Measurements from ENCODE around the gene TNK1. TPM values are rescaled to one million over a fixed set of nuclear protein-coding genes. Genes with fewer than 3 reads are reported as not detected.

Gene TNK1
- total and polyA plus RNA-seq, 9 of the 15 experiments (the other 6 are each of a cell fraction or from before 2014, with no cell fraction given) = 0.28 to 5.2 (median 2.1) TPM

GRCh38 chr17:7380855-7381683 is at the start of gene TNK1 (continued):
- TF ChIP-seq AFF4 (CRISPR knock-in tag; IDR thresholded peaks at IDR 0.05) = no peak
- TF ChIP-seq SMAD3 (CRISPR knock-in tag; conservative IDR thresholded peaks at IDR 0.05) = no peak
- TF ChIP-seq ZNF239 (CRISPR knock-in tag; IDR thresholded peaks at IDR 0.05) = no peak
- TF ChIP-seq PHF8 (IDR thresholded peaks at IDR 0.05; ENCODE audit: borderline replicate concordance, low read length) = peak; percentile 67; the same call in 1 of the 2 replicates
- TF ChIP-seq SUPT5H (IDR thresholded peaks at IDR 0.05) = peak; percentile 36; the same call in 1 of the 2 replicates
- peak; percentile 61; the same call in 1 of the 2 replicates for TF ChIP-seq ZBTB7A (IDR thresholded peaks at IDR 0.05; ENCODE audit: borderline replicate concordance, control insufficient read depth, low read depth, low read length)
- no peak for TF ChIP-seq SAP30 (IDR thresholded peaks at IDR 0.05; ENCODE audit: borderline replicate concordance, insufficient read depth, low read depth, low read length, poor library complexity, severe bottlenecking)
- TF ChIP-seq ZNF24 (IDR thresholded peaks at IDR 0.05) = no peak
- TF ChIP-seq BRD9 (IDR thresholded peaks at IDR 0.05; ENCODE audit: low read depth, partially characterized antibody) = no peak
- 0 out of 2 replicates have a peak, but pooled peaks have one; percentile 0 for TF ChIP-seq SPI1 (IDR thresholded peaks at IDR 0.05; ENCODE audit: borderline replicate concordance, low read depth, low read length)
- TF ChIP-seq BRF2 (IDR thresholded peaks at IDR 0.05; ENCODE audit: borderline replicate concordance, insufficient read depth, insufficient read length) = no peak
- peak; percentile 84 for TF ChIP-seq POLR2G (IDR thresholded peaks at IDR 0.05; ENCODE audit: low read depth, low read length)
- no peak for TF ChIP-seq SNIP1 (IDR thresholded peaks at IDR 0.05; ENCODE audit: low read depth)
- no peak for TF ChIP-seq HNRNPLL (IDR thresholded peaks at IDR 0.05; ENCODE audit: low read depth, low read length, poor library complexity, severe bottlenecking)
- TF ChIP-seq ZNF778 (CRISPR knock-in tag; IDR thresholded peaks at IDR 0.05) = no peak
- no peak for TF ChIP-seq E2F4 (CRISPR knock-in tag; IDR thresholded peaks at IDR 0.05; ENCODE audit: low read depth)
- 0 out of 2 replicates have a peak, but pooled peaks have one; percentile 26 for TF ChIP-seq TFAP4 (CRISPR knock-in tag; IDR thresholded peaks at IDR 0.05; ENCODE audit: borderline replicate concordance)
- TF ChIP-seq ZNF707 (CRISPR knock-in tag; conservative IDR thresholded peaks at IDR 0.05) = no peak
- no peak for TF ChIP-seq ZKSCAN8 (CRISPR knock-in tag; IDR thresholded peaks at IDR 0.05)
- TF ChIP-seq BCOR (IDR thresholded peaks at IDR 0.05) = no peak
- TF ChIP-seq TBP (optimal IDR thresholded peaks at IDR 0.05; ENCODE audit: low read depth, low read length) = peak; percentile 54
